Left hindlimb (tissue), 1 donor: ENCODE results near the gene S100PBP.
A peak's percentile ranks its signal among the peaks of the same experiment; 100 is the strongest.

Experiments
- DNase-seq: peaks from one replicate; pipeline ENCODE4 v3.0.0-alpha.2; 2018

The S100PBP gene

GRCh38 chr1:32830092-32830852 is 12.8 kb downstream of the S100PBP start:
- no peak for DNase-seq

- DNase-seq: no peak
These were observed 14.4 kb downstream of the S100PBP start for GRCh38 chr1:32831878-32832277.

- no peak for DNase-seq
These were observed 31.1 kb downstream of the S100PBP start for GRCh38 chr1:32848354-32849063.

- DNase-seq: no peak
These were observed 38.6 kb downstream of the S100PBP start for GRCh38 chr1:32855861-32856617.

DNA sequence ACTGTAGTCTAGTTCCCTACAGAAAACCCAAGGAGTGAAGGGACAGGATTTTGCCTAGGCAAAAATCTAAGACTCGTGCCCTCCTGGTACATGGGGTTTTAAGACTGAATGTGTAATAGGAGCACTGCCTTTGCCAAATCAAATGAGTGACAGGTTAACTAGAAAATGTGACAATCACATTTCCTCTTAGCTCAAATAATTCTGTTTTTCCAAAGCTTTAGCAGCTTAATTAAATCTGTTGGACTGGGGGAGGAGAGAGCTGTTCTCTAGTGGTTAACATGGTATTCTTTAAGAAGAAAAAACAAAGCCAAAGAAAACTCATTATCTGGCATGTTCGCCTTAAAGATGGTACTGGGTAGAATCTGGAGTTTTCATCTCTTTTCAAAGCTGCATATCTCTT is 40.7 kb downstream of the S100PBP start:
- DNase-seq: no peak

DNA sequence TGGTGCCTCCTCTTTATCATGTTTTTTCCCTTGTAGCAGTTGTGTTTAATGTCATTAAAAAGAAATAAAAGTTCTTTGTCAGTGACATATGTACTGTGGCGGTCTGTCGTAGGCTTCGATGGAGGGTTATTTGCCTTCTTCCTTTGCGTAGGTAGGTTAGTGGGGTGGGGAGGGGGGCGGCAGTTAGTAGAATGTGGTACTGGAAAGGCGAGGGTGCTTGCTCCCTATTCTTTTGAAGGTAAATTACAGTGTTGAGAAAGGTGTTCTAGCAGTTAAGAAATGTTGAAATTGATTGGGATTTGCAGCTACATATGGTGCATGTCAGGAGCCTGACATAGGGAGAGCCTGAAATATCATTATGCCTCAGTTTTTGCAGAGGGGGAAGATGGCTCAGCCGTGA is 41.3 kb downstream of the S100PBP start:
- no peak for DNase-seq

DNA sequence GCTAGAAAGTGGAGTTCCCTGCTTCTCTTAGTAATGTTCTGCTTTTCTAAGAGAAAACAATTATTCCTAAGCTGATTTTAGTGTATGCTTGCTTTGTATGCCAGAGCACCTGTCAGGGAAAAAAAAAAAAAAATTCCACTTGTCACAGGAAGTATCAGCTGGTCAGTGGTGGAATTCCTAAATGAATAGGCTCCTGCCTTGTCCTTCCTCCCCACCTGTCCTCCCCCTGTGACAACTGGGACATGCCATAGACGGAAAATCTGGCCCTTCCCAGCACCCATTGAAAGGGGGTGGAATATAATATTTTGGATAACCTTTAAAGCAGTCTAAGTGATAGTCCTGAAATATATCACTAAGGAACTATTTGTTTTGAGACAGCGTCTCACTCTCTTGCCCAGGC is 42.5 kb downstream of the S100PBP start:
- DNase-seq: no peak

GRCh38 chr1:32860566-32860965 is 43.1 kb downstream of the S100PBP start:
- no peak for DNase-seq

DNA sequence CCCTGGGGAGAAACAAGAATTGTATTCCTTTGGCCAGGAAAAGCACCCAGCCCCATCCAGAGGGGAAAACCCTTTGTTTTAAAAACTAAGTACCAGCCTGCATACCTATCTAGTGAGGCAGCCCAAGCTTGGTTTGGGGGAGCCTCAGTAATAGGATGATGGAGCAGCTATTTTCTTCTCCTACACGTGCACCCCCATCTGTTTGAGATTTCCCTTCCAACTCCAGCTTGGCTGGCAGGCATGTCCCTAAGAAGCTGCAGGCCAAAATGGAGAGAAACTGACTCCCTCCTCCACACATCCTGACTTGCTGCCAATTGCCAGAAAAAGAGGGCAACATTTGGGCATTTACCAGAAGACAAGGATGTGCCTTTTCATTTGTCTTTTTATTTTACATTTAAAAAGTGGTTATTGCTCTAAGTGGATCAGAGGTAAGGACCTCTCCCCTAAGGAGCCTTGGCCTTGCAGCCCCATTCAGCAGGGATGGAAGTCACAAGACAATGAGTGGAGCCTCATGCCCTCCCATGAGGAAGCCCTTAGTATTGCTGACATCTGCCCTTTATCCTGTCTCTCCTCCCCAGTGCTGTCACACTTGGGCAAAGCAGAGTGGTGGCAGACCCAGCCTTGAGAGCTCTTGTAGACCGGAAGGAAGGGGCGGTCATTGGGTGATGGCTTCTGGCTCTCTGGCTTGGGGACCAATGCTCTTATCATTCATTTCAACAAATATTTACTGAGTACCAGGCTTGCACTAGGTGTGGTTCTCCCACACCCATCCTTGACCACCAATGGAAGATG is 44.6 kb downstream of the S100PBP start:
- DNase-seq: no peak

- no peak for DNase-seq
These were observed 45.9 kb downstream of the S100PBP start for GRCh38 chr1:32863218-32863880.

GRCh38 chr1:32863881-32864245 is 46.4 kb downstream of the S100PBP start:
- no peak for DNase-seq

- no peak for DNase-seq
These were observed 47.0 kb downstream of the S100PBP start for GRCh38 chr1:32864375-32865019.

GRCh38 chr1:32865639-32866405 is 48.4 kb downstream of the S100PBP start:
- DNase-seq: no peak

DNA sequence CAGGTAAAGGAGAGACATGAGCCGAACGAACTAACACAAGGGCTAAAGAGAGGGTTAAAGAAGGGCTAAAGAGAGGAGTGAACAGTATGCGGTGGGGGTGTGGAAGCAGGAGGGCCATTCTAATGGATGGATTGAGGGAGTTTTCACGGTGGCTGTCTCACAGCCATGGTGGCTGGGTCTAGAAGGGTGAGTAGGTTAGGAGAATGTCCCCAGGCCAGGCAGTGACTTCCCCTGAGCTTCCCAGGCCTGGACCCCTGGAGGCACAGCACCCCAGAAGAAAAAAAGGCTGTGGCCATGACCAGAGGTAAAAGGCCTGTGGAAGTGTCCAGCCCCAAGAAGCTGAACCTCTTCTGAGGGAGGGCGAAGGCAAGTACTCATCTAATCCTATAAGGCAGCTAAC is 49.7 kb downstream of the S100PBP start:
- no peak for DNase-seq

DNA sequence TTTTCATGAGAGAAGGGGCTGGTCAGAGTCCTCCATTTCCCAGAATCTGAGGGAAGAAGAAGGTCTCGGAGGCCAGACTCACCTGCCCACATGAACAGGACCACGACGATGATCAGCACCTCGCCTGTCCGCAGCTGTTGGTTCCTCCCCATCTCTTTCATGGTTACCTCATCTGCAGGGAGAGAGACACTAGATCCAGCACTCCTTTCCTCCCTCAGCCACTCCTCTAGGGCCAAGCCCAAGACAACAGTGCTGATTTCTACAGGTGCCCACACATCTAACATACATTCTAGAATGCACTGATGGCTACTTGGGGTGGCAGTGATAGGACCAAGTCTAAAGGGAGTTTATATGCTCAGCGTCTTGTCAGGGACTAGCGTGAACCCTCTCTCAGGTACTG is 50.2 kb downstream of the S100PBP start:
- DNase-seq: no peak

DNA sequence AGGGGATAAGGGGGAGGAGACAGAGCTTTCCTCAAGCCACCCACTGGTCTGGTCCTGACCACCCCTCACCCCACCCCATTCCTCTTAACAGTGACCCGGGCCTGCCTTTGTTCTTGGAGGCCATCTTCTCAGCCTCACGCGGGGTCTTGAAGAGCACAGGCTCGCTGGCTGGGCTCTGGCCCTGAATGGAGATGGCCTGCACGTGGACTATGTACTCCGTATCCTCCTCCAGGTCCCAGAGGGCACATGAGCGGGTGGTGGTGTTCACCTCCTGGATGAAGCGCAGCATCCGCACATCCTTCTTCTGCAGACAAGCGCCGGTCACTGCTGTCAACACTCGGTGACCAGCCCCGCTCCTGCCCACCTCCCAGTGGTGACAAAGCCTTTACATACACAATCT is 50.6 kb downstream of the S100PBP start:
- no peak for DNase-seq

- DNase-seq: no peak
These were observed 51.5 kb downstream of the S100PBP start for GRCh38 chr1:32868806-32869455.

DNA sequence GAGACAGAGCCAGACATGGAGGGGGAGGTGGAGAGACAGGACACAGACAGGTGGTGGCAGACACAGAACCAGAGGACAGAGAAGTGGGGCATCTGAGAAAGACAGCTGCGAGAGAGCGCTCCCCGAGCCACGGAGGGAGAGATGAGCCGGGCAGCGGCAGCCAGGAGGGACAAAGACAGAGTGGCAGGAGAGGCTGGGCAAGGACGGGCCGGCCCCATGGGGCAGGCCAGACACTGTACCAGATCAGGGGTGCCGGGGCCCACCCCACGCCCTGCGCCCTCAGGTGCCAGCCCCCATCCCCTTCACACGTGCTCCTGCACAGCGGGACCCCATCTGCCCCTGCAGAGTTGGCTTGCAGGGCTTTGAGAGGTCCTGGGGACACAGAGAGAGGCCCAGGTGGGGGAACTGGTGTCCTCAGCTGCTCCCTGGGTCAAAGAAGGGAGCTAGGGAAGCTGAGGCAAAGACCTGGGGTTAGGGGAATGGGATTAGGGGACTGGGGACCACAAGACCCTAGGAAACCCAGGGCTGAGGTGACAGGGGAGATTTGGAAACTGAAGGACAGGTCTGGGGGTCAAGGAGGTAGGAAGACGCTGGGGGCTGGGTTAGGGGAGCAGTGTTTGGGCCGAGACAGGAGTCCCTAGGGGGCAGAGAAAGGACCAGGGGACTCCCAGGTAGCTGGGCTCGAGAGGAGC is 52.6 kb downstream of the S100PBP start:
- DNase-seq: no peak

- DNase-seq: peak; percentile 80
These were observed 53.3 kb downstream of the S100PBP start, which contains the start of gene FNDC5 for GRCh38 chr1:32870615-32871363. Gene FNDC5 (minus strand): TSS chr1:32870912.
